GM12872 (cell line): Measurements from ENCODE around the gene MAST3.

ENCODE experiments used
- TF ChIP-seq, protein P1 (sequence below): IDR thresholded peaks from 3 replicates; pipeline ENCODE4 v1.5.1; 2011; ENCODE audit warnings: low read depth, mild to moderate bottlenecking, low read length, moderate library complexity; ENCODE audit not compliant: insufficient read depth

Gene MAST3

DNA sequence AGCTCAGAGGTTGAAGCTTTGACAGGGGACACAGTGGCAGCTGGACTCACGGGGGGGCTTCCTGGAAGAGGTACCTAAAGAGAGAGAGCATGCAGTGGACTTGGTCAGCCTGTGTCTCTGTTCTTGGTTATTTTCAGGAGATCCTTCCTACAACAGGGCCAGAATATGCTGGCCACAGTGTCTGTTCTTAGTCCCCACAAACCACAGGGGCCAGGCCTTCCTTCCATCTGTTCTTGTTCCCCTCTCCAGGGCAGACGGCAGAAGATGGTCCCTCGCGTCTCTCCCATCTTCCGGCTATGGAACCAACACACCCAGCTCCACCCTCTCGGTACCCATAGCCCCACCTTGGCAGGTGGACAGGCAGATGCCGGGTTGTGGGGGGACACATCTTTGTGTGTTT is 24.8 kb downstream of the MAST3 start:
- TF ChIP-seq, protein P1, sequence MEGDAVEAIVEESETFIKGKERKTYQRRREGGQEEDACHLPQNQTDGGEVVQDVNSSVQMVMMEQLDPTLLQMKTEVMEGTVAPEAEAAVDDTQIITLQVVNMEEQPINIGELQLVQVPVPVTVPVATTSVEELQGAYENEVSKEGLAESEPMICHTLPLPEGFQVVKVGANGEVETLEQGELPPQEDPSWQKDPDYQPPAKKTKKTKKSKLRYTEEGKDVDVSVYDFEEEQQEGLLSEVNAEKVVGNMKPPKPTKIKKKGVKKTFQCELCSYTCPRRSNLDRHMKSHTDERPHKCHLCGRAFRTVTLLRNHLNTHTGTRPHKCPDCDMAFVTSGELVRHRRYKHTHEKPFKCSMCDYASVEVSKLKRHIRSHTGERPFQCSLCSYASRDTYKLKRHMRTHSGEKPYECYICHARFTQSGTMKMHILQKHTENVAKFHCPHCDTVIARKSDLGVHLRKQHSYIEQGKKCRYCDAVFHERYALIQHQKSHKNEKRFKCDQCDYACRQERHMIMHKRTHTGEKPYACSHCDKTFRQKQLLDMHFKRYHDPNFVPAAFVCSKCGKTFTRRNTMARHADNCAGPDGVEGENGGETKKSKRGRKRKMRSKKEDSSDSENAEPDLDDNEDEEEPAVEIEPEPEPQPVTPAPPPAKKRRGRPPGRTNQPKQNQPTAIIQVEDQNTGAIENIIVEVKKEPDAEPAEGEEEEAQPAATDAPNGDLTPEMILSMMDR, result no peak

DNA sequence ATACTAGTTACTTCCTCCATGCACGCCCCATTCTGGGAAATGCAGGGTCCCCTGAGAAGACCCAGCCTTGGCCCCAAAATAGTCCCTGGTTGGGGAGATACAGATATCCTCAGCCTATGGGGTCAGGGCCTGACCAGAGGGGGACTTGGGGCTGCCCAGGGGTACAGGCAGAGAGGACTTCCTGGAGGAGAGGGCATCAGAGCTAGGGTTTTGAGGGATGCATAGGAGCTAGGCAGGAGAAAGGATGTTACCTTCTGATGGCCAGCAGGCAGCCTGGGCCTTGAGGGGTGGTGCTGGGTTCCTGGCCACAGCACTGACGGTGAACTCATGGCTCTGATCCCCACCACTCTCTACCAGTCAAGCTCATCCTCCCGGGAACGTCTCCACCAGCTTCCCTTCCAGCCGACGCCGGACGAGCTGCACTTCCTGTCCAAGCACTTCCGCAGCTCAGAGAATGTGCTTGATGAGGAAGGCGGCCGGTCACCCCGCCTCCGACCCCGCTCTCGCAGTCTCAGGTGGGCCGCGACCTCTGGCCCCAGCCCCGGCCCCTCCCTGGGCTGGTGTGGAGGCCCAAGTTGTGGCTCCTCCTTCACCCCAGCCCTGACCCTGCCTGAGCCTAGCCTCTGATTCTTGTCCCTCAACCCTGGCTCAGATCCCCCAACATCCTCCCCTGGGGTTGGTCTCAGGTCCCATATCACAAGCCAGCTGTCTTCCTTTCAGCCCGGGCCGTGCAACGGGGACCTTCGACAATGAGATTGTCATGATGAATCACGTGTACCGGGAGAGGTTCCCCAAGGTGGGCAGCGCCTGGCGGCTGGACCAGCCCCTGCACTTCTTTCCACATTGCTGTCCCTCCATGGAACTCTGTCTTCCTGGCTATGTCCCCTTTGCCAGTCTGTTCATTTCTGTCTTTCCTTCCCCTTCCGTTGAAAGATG is 25.6 kb downstream of the MAST3 start:
- TF ChIP-seq, protein P1, result no peak

DNA sequence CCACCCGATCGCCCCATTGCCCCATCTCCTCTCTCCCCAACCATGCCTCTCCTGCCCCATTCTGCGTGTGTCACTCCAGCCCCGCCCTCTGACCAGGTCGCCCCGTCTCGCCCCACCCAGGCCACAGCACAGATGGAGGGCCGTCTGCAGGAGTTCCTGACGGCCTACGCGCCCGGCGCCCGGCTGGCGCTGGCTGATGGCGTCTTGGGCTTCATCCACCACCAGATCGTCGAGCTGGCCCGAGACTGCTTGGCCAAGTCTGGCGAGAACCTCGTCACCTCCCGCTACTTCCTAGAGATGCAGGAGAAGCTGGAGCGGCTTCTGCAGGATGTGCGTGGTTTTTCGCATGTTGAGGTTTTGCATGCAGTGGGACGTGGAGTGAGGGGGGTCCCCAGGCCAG is 26.2 kb downstream of the MAST3 start:
- TF ChIP-seq, protein P1, result no peak

DNA sequence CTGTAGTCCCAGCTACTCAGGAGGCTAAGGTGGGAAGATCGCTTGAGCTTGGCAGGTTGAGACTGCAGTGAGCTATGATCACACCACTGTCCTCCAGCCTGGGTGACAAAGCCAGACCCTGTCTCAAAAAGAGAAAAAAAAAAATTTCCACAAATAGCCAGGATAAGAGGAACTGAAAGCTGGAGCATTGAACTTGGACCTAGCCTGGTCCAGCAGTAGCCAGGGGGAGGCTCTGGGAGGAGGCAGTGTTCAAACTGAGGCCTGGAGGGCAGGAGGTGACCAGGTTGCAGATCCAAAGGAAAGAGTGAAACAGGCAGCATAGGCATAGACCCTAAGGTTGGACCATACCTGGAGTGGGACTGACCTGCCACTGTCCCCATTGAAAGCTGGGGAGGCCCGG is 28.5 kb downstream of the MAST3 start:
- TF ChIP-seq, protein P1, result no peak

DNA sequence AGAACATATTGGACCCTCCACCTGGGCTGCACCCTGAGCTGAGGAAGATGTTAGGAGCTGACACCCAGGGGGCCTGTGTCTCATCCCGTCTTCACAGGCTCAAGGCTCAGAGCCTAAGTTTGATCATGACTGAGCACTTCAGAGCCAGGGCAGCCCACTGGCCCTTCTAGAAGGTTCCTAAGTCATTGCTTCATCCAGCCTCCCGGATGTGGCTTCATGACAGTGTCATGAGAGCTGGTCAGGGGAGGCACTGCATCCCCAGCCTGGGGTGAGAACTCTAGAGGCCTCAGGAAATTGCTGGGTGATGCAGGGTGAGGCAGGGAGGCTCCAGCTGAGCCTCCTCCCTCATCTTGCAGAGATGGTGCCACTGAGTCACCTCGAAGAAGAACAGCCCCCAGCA is 30.5 kb downstream of the MAST3 start:
- TF ChIP-seq, protein P1, result no peak

DNA sequence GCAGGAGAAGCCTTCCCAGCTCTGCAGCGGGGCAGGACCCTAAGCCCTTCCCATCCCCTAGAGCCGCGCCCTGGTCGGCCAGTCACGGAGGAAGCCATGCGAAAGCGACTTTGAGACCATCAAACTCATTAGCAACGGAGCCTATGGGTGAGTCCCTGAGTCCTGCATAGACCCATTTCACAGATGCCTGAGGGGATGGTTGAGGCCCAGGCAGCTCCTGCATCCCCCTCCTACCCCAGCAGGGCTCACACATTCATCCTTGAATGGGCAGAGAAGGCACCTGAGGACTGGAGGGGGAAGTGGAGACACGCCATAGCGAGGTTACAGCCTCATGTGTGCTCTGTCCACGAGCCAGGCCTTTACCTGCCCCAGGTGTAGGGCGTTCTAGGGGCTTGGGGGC is 31.2 kb downstream of the MAST3 start:
- TF ChIP-seq, protein P1, result no peak

DNA sequence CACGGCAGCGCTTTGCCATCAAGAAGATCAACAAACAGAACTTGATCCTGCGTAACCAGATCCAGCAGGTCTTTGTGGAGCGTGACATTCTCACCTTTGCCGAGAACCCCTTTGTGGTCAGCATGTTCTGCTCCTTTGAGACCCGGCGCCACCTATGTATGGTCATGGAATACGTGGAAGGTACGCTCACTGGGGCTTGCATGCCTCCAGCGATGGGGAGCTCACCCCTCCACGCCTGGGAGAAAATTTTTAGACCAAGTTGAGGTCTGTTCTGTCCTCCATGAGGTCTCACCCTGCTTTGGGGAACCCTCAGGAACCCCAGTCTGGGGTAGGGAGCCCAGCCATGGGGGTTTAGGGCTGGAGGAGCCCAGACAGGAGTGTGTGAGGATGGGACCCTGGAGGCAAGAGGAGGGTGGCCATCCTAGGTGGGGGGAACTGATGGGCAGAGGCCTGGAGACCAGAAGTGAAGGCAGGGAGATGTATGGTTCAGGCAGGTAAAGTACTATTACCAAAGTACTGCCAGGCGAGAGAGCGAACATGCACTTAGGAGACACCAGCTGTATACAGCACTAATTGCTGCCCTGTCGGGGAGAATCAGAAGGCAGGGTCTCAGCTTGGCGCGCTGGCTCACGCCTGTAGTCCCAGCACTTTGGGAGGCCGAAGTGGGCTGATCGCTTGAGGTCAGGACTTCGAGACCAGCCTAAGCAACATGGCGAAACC is 33.1 kb downstream of the MAST3 start:
- TF ChIP-seq, protein P1, result no peak
